ENCODE measurements around the gene TMPO. TPM values are rescaled to one million over a fixed set of nuclear protein-coding genes. Genes with fewer than 3 reads are reported as not detected.

Gene TMPO
- total and polyA plus RNA-seq, 2 experiments from 2014 or later, result 75.5 to 256 TPM

DNA sequence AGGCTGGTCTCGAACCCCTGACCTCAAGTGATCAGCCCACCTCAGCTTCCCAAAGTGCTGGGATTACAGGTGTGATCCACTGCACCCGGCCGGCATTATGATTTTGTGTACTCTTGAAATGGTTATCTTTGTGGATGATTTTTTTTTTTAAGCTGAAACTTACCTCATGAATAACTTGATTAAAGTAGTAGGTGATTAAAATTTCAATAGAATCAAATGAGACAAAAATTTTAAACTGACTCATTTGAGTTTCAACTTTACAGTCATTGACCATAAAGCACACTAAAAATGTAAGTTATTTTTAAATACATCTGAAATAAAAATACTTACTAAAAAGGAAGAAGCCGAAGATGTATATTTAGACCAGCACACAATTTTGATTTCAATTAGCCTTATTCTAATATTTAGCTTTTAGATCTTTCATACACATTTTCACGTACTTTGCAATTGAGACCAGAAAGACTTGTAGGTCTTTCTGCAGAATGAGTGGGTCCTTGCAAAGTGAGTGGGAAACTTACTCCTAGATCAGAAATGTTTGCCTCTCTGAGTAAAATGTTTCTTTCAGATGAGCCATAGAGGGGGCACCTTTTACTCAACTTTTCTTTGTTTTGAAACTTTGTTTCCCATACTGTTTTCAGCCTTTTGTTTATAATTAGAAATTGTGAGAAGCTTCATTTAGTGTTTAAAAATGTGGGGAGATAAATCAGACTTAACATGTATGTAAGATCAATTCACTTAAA, 34.2 kb downstream of the TMPO start:
- Mint-ChIP-seq H3K27me3 (ENCODE audit: insufficient read depth, low read depth, poor library complexity) (peaks cover 6% of the 10 kb centered on the region), H3K27ac (no peak overlapping the region), H3K4me1 (no peaks in the 10 kb centered on the region), H3K4me3 (no peak overlapping the region), H3K9me3 (no peaks in the 10 kb centered on the region), H3K36me3 (ENCODE audit: low read depth) (peaks cover 70% of the 10 kb centered on the region)
- H3K4me2 ChIP-seq, result no peak overlapping the region
- DNase-seq (ENCODE audit: low spot score) (no peak), ATAC-seq (no peak)
- no peak overlapping the region for H3K4me3 ChIP-seq
- peaks cover 12% of the 10 kb centered on the region; the same call in 1 of the 2 replicates for H4K20me1 ChIP-seq (replicated peaks; ENCODE audit: insufficient read depth)
- H2AFZ ChIP-seq, result no peak overlapping the region
- peaks cover 3% of the 10 kb centered on the region; the same call in 1 of the 2 replicates for H3K79me2 ChIP-seq (replicated peaks; ENCODE audit: insufficient read depth)
- H3K9me2 ChIP-seq (ENCODE audit: insufficient read depth), result no peaks in the 10 kb centered on the region
- H3K27me3 ChIP-seq (ENCODE audit: insufficient read depth), result no peaks in the 10 kb centered on the region
- no peak for TF ChIP-seq ZNF114 (CRISPR knock-in tag; IDR thresholded peaks at IDR 0.05)
- no peak for TF ChIP-seq EZH2 (IDR thresholded peaks at IDR 0.05; ENCODE audit: low read depth, unreplicated experiment)
- no peak for TF ChIP-seq CREB1 (CRISPR knock-in tag; IDR thresholded peaks at IDR 0.05; ENCODE audit: low read depth)
- TF ChIP-seq ZNF331 (CRISPR knock-in tag; IDR thresholded peaks at IDR 0.05; ENCODE audit: low read depth), result no peak
- no peak for TF ChIP-seq JUNB (IDR thresholded peaks at IDR 0.05; ENCODE audit: unreplicated experiment)
- TF ChIP-seq, protein P1, sequence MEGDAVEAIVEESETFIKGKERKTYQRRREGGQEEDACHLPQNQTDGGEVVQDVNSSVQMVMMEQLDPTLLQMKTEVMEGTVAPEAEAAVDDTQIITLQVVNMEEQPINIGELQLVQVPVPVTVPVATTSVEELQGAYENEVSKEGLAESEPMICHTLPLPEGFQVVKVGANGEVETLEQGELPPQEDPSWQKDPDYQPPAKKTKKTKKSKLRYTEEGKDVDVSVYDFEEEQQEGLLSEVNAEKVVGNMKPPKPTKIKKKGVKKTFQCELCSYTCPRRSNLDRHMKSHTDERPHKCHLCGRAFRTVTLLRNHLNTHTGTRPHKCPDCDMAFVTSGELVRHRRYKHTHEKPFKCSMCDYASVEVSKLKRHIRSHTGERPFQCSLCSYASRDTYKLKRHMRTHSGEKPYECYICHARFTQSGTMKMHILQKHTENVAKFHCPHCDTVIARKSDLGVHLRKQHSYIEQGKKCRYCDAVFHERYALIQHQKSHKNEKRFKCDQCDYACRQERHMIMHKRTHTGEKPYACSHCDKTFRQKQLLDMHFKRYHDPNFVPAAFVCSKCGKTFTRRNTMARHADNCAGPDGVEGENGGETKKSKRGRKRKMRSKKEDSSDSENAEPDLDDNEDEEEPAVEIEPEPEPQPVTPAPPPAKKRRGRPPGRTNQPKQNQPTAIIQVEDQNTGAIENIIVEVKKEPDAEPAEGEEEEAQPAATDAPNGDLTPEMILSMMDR (conservative IDR thresholded peaks at IDR 0.05; ENCODE audit: low read depth in 2 of 2), result no peak
- TF ChIP-seq, protein P2, sequence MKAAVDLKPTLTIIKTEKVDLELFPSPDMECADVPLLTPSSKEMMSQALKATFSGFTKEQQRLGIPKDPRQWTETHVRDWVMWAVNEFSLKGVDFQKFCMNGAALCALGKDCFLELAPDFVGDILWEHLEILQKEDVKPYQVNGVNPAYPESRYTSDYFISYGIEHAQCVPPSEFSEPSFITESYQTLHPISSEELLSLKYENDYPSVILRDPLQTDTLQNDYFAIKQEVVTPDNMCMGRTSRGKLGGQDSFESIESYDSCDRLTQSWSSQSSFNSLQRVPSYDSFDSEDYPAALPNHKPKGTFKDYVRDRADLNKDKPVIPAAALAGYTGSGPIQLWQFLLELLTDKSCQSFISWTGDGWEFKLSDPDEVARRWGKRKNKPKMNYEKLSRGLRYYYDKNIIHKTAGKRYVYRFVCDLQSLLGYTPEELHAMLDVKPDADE (IDR thresholded peaks at IDR 0.05), result no peak
- TF ChIP-seq, protein P3, sequence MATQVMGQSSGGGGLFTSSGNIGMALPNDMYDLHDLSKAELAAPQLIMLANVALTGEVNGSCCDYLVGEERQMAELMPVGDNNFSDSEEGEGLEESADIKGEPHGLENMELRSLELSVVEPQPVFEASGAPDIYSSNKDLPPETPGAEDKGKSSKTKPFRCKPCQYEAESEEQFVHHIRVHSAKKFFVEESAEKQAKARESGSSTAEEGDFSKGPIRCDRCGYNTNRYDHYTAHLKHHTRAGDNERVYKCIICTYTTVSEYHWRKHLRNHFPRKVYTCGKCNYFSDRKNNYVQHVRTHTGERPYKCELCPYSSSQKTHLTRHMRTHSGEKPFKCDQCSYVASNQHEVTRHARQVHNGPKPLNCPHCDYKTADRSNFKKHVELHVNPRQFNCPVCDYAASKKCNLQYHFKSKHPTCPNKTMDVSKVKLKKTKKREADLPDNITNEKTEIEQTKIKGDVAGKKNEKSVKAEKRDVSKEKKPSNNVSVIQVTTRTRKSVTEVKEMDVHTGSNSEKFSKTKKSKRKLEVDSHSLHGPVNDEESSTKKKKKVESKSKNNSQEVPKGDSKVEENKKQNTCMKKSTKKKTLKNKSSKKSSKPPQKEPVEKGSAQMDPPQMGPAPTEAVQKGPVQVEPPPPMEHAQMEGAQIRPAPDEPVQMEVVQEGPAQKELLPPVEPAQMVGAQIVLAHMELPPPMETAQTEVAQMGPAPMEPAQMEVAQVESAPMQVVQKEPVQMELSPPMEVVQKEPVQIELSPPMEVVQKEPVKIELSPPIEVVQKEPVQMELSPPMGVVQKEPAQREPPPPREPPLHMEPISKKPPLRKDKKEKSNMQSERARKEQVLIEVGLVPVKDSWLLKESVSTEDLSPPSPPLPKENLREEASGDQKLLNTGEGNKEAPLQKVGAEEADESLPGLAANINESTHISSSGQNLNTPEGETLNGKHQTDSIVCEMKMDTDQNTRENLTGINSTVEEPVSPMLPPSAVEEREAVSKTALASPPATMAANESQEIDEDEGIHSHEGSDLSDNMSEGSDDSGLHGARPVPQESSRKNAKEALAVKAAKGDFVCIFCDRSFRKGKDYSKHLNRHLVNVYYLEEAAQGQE (IDR thresholded peaks at IDR 0.05; ENCODE audit: unreplicated experiment), result no peak
- TF ChIP-seq STAT1 (IDR thresholded peaks at IDR 0.05; ENCODE audit: unreplicated experiment), result no peak
- no peak for TF ChIP-seq NANOG (IDR thresholded peaks at IDR 0.05; ENCODE audit: borderline replicate concordance)
- TF ChIP-seq, protein P4, sequence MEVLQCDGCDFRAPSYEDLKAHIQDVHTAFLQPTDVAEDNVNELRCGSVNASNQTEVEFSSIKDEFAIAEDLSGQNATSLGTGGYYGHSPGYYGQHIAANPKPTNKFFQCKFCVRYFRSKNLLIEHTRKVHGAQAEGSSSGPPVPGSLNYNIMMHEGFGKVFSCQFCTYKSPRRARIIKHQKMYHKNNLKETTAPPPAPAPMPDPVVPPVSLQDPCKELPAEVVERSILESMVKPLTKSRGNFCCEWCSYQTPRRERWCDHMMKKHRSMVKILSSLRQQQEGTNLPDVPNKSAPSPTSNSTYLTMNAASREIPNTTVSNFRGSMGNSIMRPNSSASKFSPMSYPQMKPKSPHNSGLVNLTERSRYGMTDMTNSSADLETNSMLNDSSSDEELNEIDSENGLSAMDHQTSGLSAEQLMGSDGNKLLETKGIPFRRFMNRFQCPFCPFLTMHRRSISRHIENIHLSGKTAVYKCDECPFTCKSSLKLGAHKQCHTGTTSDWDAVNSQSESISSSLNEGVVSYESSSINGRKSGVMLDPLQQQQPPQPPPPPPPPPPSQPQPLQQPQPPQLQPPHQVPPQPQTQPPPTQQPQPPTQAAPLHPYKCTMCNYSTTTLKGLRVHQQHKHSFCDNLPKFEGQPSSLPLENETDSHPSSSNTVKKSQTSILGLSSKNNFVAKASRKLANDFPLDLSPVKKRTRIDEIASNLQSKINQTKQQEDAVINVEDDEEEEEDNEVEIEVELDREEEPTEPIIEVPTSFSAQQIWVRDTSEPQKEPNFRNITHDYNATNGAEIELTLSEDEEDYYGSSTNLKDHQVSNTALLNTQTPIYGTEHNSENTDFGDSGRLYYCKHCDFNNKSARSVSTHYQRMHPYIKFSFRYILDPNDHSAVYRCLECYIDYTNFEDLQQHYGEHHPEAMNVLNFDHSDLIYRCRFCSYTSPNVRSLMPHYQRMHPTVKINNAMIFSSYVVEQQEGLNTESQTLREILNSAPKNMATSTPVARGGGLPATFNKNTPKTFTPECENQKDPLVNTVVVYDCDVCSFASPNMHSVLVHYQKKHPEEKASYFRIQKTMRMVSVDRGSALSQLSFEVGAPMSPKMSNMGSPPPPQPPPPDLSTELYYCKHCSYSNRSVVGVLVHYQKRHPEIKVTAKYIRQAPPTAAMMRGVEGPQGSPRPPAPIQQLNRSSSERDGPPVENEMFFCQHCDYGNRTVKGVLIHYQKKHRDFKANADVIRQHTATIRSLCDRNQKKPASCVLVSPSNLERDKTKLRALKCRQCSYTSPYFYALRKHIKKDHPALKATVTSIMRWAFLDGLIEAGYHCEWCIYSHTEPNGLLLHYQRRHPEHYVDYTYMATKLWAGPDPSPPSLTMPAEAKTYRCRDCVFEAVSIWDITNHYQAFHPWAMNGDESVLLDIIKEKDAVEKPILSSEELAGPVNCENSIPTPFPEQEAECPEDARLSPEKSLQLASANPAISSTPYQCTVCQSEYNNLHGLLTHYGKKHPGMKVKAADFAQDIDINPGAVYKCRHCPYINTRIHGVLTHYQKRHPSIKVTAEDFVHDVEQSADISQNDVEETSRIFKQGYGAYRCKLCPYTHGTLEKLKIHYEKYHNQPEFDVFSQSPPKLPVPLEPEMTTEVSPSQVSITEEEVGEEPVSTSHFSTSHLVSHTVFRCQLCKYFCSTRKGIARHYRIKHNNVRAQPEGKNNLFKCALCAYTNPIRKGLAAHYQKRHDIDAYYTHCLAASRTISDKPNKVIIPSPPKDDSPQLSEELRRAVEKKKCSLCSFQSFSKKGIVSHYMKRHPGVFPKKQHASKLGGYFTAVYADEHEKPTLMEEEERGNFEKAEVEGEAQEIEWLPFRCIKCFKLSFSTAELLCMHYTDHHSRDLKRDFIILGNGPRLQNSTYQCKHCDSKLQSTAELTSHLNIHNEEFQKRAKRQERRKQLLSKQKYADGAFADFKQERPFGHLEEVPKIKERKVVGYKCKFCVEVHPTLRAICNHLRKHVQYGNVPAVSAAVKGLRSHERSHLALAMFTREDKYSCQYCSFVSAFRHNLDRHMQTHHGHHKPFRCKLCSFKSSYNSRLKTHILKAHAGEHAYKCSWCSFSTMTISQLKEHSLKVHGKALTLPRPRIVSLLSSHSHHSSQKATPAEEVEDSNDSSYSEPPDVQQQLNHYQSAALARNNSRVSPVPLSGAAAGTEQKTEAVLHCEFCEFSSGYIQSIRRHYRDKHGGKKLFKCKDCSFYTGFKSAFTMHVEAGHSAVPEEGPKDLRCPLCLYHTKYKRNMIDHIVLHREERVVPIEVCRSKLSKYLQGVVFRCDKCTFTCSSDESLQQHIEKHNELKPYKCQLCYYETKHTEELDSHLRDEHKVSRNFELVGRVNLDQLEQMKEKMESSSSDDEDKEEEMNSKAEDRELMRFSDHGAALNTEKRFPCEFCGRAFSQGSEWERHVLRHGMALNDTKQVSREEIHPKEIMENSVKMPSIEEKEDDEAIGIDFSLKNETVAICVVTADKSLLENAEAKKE (CRISPR knock-in tag; IDR thresholded peaks at IDR 0.05), result no peak
- TF ChIP-seq EZH2phosphoT487 (IDR thresholded peaks at IDR 0.05; ENCODE audit: unreplicated experiment), result no peak
- no peak for TF ChIP-seq POLR2AphosphoS5 (IDR thresholded peaks at IDR 0.05; ENCODE audit: low read depth)
- peaks cover 53% of the 10 kb centered on the region for H3K36me3 ChIP-seq (ENCODE audit: insufficient read depth)
- no peaks in the 10 kb centered on the region for H3K4me1 ChIP-seq (ENCODE audit: insufficient read depth)
- H3F3A ChIP-seq (replicated peaks; ENCODE audit: low read depth), result peaks cover 12% of the 10 kb centered on the region
- H3K27ac ChIP-seq (ENCODE audit: low read depth), result no peak overlapping the region

Data from GM23338 (cell line).